IPS DF 6.9 (cell line): ENCODE measurements around the gene SCIN.
"Not testable (repeated sequence)": the region's sequence is repeated elsewhere in the genome, so short reads cannot be mapped to it uniquely, and the experiment has no call there.

Experiments used
- DNase-seq: peaks from one replicate; pipeline ENCODE4 v3.0.0-alpha.2; 2013; ENCODE audit warnings: low read depth, low spot score
- H3K27ac ChIP-seq: one replicate; pipeline ENCODE4 v1.5.1; 2013; ENCODE audit warnings: low read length, control low read depth
- H3K27me3 ChIP-seq: 2 replicates; pipeline ENCODE4 v1.6.1; 2013; ENCODE audit warnings: mild to moderate bottlenecking, low read length; ENCODE audit not compliant: control insufficient read depth, insufficient read depth
- H3K36me3 ChIP-seq: 2 replicates; pipeline ENCODE4 v1.6.1; 2013; ENCODE audit warnings: low read length; ENCODE audit not compliant: control insufficient read depth, insufficient read depth
- H3K4me1 ChIP-seq: 2 replicates; pipeline ENCODE4 v1.6.1; 2013; ENCODE audit warnings: low read length; ENCODE audit not compliant: control insufficient read depth, insufficient read depth
- H3K4me3 ChIP-seq: 2 replicates; pipeline ENCODE4 v1.5.1; 2013; ENCODE audit warnings: mild to moderate bottlenecking, low read length
- H3K9me3 ChIP-seq: 2 replicates; pipeline ENCODE4 v1.6.1; 2013; ENCODE audit warnings: low read length, inconsistent platforms; ENCODE audit not compliant: control insufficient read depth, insufficient read depth
- WGBS: extraction: QIAGEN DNeasy Blood & Tissue Kit; methylation state at CpG from one replicate; pipeline ENCODE4 v1.1.7; 2013; ENCODE audit warnings: mixed read lengths, missing lambda C conversion rate; ENCODE audit not compliant: insufficient read length, insufficient coverage; 5-methylcytosine and 5-hydroxymethylcytosine counted together

Gene SCIN

DNA sequence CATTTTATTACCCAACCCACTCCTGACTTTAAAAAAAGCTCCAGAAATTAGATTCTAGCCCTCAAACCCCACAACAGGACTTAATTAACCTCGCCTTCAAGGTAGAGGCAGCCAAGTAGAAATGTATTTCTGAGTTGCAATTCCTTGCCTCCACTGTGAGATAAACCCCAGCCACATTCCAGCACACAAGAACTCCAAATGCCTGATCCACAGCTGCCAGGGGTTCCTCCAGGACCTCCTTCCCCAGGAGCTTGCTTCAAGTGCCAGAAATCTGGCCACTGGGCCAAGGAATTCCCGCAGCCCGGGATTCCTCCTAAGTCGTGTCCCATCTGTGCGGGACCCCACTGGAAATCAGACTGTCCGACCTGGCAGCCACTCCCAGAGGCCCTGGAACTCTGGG is 91.1 kb downstream of the SCIN start:
- H3K4me3 ChIP-seq: no peak overlapping the region
- no peaks in the 10 kb centered on the region for H3K9me3 ChIP-seq
- H3K4me1 ChIP-seq: no peaks in the 10 kb centered on the region
- no peaks in the 10 kb centered on the region for H3K27me3 ChIP-seq
- H3K36me3 ChIP-seq: no peaks in the 10 kb centered on the region
- no peak overlapping the region for H3K27ac ChIP-seq
- WGBS: no CpG with 5 or more reads among the region's 6 CpGs
- no peak for DNase-seq

DNA sequence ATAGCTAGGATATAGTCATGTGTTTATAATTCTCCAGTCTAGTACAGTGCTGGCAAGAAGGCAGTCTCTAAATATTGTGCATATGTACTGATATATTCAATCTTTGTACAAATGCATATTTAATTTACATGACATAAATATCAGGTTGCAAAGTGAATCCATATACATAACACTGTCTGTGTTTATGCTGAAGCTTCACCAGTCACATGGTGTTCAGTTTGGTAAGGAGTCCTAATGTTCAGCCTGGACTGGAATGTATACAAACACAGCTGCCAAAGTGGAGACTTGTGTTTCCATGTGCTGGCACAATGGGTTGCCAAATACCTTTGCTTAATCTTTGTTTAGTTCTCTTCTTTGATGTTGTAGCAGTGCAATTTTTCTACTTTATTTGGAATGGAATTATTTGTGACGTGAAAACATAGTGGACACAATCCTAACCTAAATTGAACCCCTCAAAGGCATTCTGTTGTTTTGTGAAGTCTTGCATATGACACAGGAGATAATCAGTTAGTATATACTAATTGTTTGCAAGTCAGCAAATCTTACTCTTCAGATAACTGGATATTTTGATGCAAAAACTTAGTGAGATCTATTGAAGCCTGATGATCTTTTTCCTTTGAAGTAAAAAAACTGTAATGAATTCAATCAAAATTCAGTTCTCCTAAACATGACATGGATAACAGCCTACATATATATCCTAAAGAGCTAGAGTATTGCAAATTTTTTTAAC is 99.6 kb downstream of the SCIN start:
- Histone ChIP-seq H3K27ac (no peak overlapping the region), H3K27me3 (no peaks in the 10 kb centered on the region), H3K9me3 (no peaks in the 10 kb centered on the region), H3K36me3 (no peaks in the 10 kb centered on the region), H3K4me1 (no peaks in the 10 kb centered on the region), H3K4me3 (no peak overlapping the region)
- DNase-seq: no peak
- no CpG with 5 or more reads among the region's 1 CpG for WGBS

DNA sequence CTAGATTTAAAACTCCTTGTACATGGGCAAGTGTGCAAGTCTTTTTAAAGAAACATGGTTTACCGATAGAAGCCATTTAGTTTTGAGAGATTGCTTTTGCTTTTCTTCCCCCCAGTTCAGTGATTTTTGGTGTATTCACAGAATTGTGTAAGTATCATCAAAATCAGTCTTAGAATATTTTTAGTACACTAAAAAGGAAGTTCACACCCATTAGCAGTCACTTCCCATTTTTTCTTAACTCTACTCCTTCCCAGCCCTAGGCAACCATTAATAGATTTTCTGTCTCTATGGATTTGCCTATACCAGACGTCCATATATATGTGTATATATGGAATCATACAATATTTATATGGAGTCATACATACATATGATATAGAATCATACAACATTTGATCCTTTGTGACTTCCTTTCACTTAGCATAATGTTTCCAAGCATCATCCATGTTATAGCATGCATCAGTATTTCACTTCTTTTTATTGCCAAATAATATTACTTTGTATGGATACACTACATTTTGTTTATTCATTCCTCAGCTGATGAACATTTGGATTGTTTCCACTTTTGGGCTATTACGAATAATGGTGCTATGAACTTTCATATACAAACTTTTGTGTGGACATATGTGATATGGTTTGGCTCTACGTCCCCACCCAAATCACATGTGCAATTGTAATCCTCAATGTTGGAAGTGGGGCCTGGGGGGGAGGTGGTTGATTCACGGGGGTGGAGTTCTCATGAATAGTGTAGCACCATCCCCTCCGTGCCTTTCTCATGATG is 100.4 kb downstream of the SCIN start:
- no peak overlapping the region for H3K4me3 ChIP-seq
- WGBS: no CpG with 5 or more reads among the region's 6 CpGs
- H3K27ac ChIP-seq: no peak overlapping the region
- H3K36me3 ChIP-seq: no peaks in the 10 kb centered on the region
- H3K9me3 ChIP-seq: no peaks in the 10 kb centered on the region
- H3K4me1 ChIP-seq: no peaks in the 10 kb centered on the region
- no peaks in the 10 kb centered on the region for H3K27me3 ChIP-seq
- no peak for DNase-seq

DNA sequence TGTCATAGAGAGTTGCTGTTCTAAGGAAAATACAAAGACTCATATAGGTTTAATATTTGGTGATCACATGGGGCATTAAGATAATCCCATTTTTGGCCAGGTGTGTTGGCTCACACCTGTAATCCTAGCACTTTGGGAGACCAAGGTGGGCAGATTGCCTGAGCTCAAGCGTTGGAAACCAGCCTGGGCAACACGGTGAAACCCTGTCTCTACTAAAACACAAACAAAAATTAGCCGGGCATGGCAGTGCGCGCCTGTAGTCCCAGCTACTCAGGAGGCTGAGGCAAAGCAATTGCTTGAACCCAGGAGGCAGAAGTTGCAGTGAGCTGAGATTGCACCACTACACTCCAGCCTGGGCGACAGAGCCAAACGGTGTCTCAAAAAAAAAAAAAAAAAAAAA is 102.9 kb downstream of the SCIN start:
- not testable (repeated sequence) for H3K36me3 ChIP-seq, H3K9me3 ChIP-seq, H3K27ac ChIP-seq, H3K4me1 ChIP-seq, DNase-seq, H3K27me3 ChIP-seq, H3K4me3 ChIP-seq
- no CpG with 5 or more reads among the region's 7 CpGs for WGBS

DNA sequence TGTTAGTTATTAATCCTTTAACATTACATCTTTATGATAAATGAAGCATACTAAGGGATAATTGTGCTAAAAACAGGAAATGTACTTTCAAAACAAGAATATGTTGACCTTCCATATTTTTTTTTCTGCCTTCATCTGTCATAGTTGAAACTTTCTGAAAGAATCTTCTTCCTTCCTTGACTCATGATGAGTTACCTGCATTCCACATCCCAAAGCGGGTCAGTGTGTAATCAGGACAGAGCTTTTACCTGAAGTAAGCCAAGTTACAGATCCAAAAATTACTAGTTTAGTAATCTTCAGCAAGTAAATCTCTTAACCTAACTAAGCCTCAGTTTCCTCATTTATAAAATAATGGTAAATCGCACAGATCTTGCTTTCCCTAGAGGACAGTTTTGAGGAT is 103.5 kb downstream of the SCIN start:
- no peaks in the 10 kb centered on the region for H3K9me3 ChIP-seq
- no CpG with 5 or more reads among the region's 2 CpGs for whole genome bisulfite sequencing
- H3K4me1 ChIP-seq: no peaks in the 10 kb centered on the region
- no peaks in the 10 kb centered on the region for H3K36me3 ChIP-seq
- H3K4me3 ChIP-seq: no peak overlapping the region
- no peak for DNase-seq
- H3K27ac ChIP-seq: no peak overlapping the region
- H3K27me3 ChIP-seq: no peaks in the 10 kb centered on the region

DNA sequence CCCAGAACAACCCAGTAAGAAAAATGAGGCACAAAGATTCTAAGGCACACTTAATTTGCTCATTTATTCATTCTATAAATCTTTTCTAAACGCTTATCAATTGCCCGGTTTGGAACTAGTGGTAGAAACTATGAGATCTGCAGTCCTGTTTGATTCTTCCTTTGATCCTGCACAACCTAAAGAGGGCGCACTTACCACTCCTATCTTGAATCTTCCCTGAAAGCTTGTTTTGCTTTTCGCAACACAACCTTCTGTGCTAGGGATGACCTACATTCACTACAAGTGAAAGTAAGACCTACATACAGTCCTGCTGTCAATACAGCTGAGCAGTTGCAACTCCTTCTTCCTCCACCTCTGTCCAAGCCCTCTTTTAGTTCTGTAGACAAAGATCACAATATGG is 104.3 kb downstream of the SCIN start:
- H3K27me3 ChIP-seq: no peaks in the 10 kb centered on the region
- no peaks in the 10 kb centered on the region for H3K36me3 ChIP-seq
- H3K27ac ChIP-seq: no peak overlapping the region
- peak; percentile 71 for DNase-seq
- H3K4me3 ChIP-seq: no peak overlapping the region
- no peaks in the 10 kb centered on the region for H3K4me1 ChIP-seq
- no CpG with 5 or more reads among the region's 4 CpGs for WGBS
- no peaks in the 10 kb centered on the region for H3K9me3 ChIP-seq

DNA sequence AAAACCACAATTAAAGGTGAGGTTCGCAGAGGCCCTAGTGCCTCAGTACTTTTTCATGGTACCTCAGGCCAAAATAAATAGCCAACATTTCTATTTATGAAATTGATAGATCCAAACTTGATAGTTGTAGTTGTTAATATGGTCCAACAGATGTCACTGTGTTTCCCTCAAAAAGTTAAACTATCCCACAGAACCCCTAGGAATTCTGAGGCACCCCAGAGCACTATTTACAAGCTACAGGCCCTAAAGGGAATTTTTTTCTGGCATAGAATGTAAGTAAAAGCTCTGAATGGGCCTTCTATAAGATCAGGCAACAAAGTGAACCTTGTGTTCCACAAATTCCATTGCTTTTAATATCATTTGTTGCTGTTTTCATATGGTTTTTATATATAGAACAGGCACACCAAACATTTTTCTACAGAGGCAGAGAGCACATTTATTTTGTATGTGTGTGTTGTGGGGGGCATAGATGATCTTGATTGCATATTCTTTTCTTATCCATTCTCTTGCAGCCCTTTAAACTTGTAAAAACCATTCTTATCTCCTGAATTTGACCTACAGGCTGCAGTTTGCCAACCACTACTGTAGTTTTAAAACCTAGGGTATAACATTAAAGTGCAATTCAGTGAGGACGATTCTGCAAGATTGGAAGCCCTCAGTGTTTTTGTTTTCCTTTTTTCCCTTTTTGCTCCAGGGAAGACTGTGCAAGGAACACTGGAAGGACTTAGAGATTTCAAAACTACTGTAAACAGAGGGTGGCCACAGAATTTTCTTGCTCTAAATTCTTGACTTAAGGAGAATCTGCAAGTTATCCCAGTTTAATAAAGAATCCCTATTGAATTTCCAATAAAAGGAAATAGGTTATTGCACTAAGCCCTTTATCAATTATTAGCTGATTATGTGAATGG is 113.4 kb downstream of the SCIN start:
- Histone ChIP-seq H3K9me3 (no peaks in the 10 kb centered on the region), H3K27ac (no peak overlapping the region), H3K36me3 (no peaks in the 10 kb centered on the region; the same call in 1 of the 2 replicates), H3K4me1 (no peaks in the 10 kb centered on the region), H3K4me3 (no peak overlapping the region), H3K27me3 (no peaks in the 10 kb centered on the region)
- WGBS: no CpG with 5 or more reads among the region's 2 CpGs
- DNase-seq: no peak

DNA sequence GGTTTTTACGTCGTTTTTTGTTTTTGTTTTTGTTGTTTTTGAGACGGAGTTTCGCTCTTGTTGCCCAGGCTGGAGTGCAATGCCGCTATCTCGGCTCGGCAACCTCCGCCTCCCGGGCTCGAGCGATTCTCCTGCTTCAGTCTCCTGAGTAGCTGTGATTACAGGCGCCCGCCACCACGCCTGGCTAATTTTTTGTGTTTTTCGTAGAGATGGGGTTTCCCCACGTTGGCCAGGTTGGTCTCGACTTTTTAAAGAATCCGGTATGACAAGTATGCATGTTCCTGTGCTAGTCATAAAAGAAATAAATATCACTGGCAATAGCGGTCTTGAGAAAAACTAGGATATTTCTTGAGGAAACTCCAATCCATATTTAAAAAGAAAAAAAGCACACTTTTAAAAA is 114.2 kb downstream of the SCIN start:
- WGBS: no CpG with 5 or more reads among the region's 19 CpGs

DNA sequence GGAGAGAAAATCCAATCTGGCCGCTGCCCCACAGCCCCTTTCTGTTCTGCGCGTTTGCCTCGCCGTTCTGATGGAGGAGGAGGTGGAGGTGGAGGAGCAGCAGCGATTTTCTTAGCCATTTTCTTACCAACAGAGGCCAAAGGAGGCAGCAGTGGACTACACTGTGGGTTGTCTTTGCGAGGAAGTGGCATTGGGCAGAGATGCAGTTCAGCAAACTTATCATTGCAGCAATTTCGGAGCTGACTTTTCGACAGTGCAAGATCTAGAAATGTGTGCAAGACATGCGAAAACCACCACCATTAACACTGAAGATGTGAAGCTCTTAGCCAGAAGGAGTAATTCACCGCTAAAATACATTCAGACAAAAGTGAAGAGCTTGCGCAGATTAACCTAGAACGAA is 115.0 kb downstream of the SCIN start:
- no peak overlapping the region for H3K4me3 ChIP-seq
- no peaks in the 10 kb centered on the region for H3K4me1 ChIP-seq
- no peaks in the 10 kb centered on the region; the same call in 1 of the 2 replicates for H3K36me3 ChIP-seq
- H3K27ac ChIP-seq: no peak overlapping the region
- H3K9me3 ChIP-seq: no peaks in the 10 kb centered on the region
- H3K27me3 ChIP-seq: no peaks in the 10 kb centered on the region
- DNase-seq: peak; percentile 68
- no CpG with 5 or more reads among the region's 13 CpGs for WGBS

More for the DNA sequence above, 114.2 kb downstream of the SCIN start:
- no peaks in the 10 kb centered on the region for H3K27me3 ChIP-seq
- H3K4me3 ChIP-seq: no peak overlapping the region
- no peak overlapping the region for H3K27ac ChIP-seq
- H3K9me3 ChIP-seq: no peaks in the 10 kb centered on the region
- H3K36me3 ChIP-seq: no peaks in the 10 kb centered on the region; the same call in 1 of the 2 replicates
- H3K4me1 ChIP-seq: no peaks in the 10 kb centered on the region
- DNase-seq: no peak

DNA sequence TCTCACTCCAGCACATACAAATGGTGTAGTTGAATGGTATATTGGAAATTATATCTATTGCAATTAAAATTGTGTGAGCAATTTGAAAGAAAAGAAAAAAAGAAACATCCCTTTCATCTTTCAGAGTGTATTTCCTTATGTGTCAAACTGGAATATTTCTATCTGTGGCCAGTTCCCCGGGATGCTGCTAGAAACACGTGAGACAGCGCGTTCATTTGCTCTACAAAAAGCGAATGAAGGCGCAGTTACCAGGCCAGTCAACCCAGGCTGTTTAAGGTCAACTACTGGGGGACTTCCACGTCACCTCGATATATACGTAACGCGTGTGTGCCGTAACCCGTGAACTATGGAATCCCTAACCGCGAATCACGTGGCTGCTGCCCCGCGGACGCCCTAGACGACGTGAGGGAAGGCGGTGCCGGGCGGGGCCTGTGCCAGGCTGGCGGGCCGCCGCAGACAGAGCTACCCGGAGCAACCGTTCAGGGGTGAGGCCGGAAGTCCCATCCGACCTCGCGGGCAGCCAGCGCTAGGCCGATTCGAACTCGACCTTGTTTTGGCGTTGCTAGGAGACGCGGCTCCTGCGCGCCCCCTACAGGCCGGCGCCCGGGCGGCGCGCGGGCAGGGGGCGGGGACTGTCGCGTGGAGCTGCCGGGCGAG is 115.8 kb downstream of the SCIN start:
- H3K4me3 ChIP-seq: peak overlapping the region; percentile 82; the same call in 1 of the 2 replicates
- no peak overlapping the region for H3K27ac ChIP-seq
- no peaks in the 10 kb centered on the region for H3K27me3 ChIP-seq

More for the DNA sequence above, 115.8 kb downstream of the SCIN start:
- WGBS: no CpG with 5 or more reads among the region's 54 CpGs
- Histone ChIP-seq H3K36me3 (no peaks in the 10 kb centered on the region; the same call in 1 of the 2 replicates), H3K9me3 (no peaks in the 10 kb centered on the region), H3K4me1 (no peaks in the 10 kb centered on the region)
- peak; percentile 83 for DNase-seq
